ENCODE measurements around the gene CSH1.
"Not testable (repeated sequence)": the region's sequence is repeated elsewhere in the genome, so short reads cannot be mapped to it uniquely, and the experiment has no call there.

CSH1 gene

DNA sequence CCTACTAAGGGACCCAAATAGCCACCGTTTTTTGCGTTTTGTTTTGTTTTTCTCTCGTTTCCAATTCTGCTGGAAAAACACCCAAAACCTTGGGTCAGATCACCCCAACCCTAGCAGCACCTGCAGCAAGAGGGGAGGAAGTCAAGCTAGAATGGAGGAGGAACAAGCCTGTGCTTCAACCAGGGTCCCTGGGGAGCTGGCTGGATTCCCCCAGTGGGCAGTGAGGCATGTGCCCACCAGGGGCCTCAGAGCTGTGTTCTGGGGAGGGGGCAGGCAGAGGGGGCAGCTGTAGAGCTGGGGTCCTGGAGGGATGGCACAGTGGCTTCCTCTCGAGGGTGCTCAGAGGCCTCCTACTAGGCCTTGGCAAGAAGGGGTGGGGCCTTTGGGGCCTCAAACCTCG, 29.2 kb upstream of the CSH1 start:
- TF ChIP-seq, protein P1, sequence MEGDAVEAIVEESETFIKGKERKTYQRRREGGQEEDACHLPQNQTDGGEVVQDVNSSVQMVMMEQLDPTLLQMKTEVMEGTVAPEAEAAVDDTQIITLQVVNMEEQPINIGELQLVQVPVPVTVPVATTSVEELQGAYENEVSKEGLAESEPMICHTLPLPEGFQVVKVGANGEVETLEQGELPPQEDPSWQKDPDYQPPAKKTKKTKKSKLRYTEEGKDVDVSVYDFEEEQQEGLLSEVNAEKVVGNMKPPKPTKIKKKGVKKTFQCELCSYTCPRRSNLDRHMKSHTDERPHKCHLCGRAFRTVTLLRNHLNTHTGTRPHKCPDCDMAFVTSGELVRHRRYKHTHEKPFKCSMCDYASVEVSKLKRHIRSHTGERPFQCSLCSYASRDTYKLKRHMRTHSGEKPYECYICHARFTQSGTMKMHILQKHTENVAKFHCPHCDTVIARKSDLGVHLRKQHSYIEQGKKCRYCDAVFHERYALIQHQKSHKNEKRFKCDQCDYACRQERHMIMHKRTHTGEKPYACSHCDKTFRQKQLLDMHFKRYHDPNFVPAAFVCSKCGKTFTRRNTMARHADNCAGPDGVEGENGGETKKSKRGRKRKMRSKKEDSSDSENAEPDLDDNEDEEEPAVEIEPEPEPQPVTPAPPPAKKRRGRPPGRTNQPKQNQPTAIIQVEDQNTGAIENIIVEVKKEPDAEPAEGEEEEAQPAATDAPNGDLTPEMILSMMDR (IDR thresholded peaks at IDR 0.05; ENCODE audit: control extremely low read depth, extremely low read depth, low read depth, missing control alignments), result no peak
- CTCF ChIA-PET, result interaction anchor here (0.6 to 4.3 kb wide), 7 partner anchors 14 to 246 kb away, joined by 3 to 33 read pairs (median 5); partner anchors contain the start of gene CSHL1
- no peak for DNase-seq (ENCODE audit: extremely low spot score)
- POLR2A ChIA-PET, result interaction anchor here (0.6 kb wide), 1 partner anchor 11 kb away, joined by 4 read pairs; no protein-coding TSS in a partner anchor

DNA sequence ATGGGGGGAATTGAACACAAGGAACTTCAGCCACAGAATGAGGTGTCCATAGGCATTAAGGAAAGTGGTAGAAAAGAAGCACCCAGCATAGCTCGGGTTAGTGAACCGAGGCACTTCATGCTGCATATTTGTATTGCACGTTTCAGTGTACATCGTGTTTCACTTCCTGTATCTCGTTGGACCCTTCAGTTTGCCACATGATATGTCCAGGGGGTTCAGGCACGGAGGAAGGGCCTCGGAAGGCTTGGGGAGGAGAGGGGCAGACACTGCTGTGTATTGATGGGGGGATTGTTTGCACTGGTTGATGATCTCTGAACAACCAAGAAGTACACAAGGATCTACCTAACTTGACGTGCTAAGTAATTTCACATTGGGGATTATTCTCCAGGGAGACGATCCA, 26.0 kb upstream of the CSH1 start:
- not testable (repeated sequence) for DNase-seq (ENCODE audit: extremely low spot score)
- ChIA-PET POLR2A (interaction anchor here (1.2 kb wide), 1 partner anchor 24 kb away, joined by 5 read pairs; no protein-coding TSS in a partner anchor), CTCF (interaction anchor here (0.6 to 12.9 kb wide), 4 partner anchors 17 to 211 kb away, joined by 3 to 207 read pairs (median 4); no protein-coding TSS in a partner anchor)

- POLR2A ChIA-PET, result not testable (repeated sequence)
- CTCF ChIA-PET, result interaction anchor here (0.7 to 12.9 kb wide), 11 partner anchors 9 to 357 kb away, joined by 3 to 207 read pairs (median 15); partner anchors contain the start of genes CD79B, CSHL1 and ERN1
These were observed 24.4 kb upstream of the CSH1 start for GRCh38 chr17:63920779-63921178.

GRCh38 chr17:63920050-63920449, 23.7 kb upstream of the CSH1 start:
- DNase-seq (ENCODE audit: extremely low spot score), result not testable (repeated sequence)
- ChIA-PET CTCF (interaction anchor here (0.7 to 12.9 kb wide), 47 partner anchors 9 to 357 kb away, joined by 3 to 207 read pairs (median 5); partner anchors contain the start of genes CD79B, CSHL1, ERN1 and ICAM2), POLR2A (interaction anchor here (0.7 to 1.3 kb wide), 2 partner anchors 26 to 596 kb away, joined by 7 to 11 read pairs; no protein-coding TSS in a partner anchor)

More at GRCh38 chr17:63920779-63921178, 24.4 kb upstream of the CSH1 start:
- DNase-seq (ENCODE audit: extremely low spot score), result peak; percentile 21

GRCh38 chr17:63919311-63919723, 22.9 kb upstream of the CSH1 start:
- POLR2A ChIA-PET, result interaction anchor here (0.7 to 1.3 kb wide), 2 partner anchors 27 to 597 kb away, joined by 7 to 11 read pairs; no protein-coding TSS in a partner anchor
- TF ChIP-seq, protein P1 (IDR thresholded peaks at IDR 0.05; ENCODE audit: control extremely low read depth, extremely low read depth, low read depth, missing control alignments), result peak; percentile 89
- CTCF ChIA-PET, result interaction anchor here (0.8 to 12.9 kb wide), 55 partner anchors 8 to 680 kb away, joined by 3 to 207 read pairs (median 5); partner anchors contain the start of genes CD79B, CSHL1, ERN1 and ICAM2
- DNase-seq (ENCODE audit: extremely low spot score), result peak; percentile 85

DNA sequence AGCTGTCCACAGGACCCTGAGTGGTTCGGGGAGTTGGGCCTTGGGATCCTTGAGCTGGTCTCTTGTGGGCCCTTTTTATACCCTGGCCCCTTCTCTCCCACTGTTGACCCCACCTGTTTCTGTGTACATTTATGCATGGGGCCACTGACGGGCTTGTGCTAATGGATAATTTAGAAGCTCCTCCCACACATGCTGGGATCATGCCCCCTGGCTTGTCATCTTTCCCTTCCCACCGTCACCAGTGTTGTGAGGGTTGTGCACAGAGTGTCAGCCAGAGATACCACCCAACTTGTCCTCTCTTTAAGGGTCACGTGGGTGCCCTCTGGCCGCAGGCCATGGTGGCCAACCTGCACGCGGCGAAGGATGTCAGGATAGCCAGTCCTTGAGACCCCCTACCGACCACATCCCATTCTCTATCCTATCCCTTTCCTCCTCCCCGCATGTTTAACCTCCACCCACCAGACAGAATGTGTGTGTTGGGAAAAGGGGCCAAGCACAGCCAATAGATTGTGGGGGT, 22.5 kb upstream of the CSH1 start, which contains the start of gene GH1:
Gene GH1, minus strand, starts transcription at position 51 of the 517 bp plus-strand sequence. CDS start 63 bp downstream, outside the sequence.
- POLR2A ChIA-PET, result interaction anchor here (1.3 kb wide), 1 partner anchor 28 kb away, joined by 11 read pairs; no protein-coding TSS in a partner anchor
- DNase-seq (ENCODE audit: extremely low spot score), result not testable (repeated sequence)
- CTCF ChIA-PET, result interaction anchor here (0.8 to 12.9 kb wide), 55 partner anchors 8 to 680 kb away, joined by 3 to 207 read pairs (median 5); partner anchors contain the start of genes CD79B, CSHL1, ERN1 and ICAM2

DNA sequence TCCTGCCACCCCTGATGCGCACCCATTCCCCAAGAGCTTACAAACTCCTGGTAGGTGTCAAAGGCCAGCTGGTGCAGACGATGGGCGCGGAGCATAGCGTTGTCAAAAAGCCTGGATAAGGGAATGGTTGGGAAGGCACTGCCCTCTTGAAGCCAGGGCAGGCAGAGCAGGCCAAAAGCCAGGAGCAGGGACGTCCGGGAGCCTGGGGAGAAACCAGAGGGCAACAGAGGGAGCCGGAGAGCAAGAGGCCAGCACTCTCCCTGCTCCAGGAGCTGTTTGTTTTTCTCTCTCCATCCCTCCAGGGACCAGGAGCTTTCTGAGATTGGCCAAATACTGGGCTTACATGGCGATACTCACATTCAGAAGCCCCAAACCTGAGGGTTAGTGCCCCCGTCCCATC, 21.9 kb upstream of the CSH1 start:
- CTCF ChIA-PET, result interaction anchor here (0.8 to 12.9 kb wide), 22 partner anchors 12 to 681 kb away, joined by 3 to 207 read pairs (median 12); partner anchors contain the start of genes CD79B and ERN1
- DNase-seq (ENCODE audit: extremely low spot score), result no peak
- POLR2A ChIA-PET, result no interaction called here
- TF ChIP-seq, protein P1 (IDR thresholded peaks at IDR 0.05; ENCODE audit: control extremely low read depth, extremely low read depth, low read depth, missing control alignments), result no peak

GRCh38 chr17:63917646-63918045, 21.3 kb upstream of the CSH1 start:
- DNase-seq (ENCODE audit: extremely low spot score), result no peak
- POLR2A ChIA-PET, result no interaction called here
- TF ChIP-seq, protein P1 (IDR thresholded peaks at IDR 0.05; ENCODE audit: control extremely low read depth, extremely low read depth, low read depth, missing control alignments), result no peak
- CTCF ChIA-PET, result interaction anchor here (1.1 to 12.9 kb wide), 14 partner anchors 13 to 353 kb away, joined by 3 to 207 read pairs (median 20); partner anchors contain the start of genes CD79B and ERN1

GRCh38 chr17:63917206-63917605, 20.8 kb upstream of the CSH1 start:
- CTCF ChIA-PET, result interaction anchor here (2.7 to 12.9 kb wide), 7 partner anchors 14 to 111 kb away, joined by 18 to 207 read pairs (median 74); partner anchors contain the start of gene CD79B
- DNase-seq (ENCODE audit: extremely low spot score); POLR2A ChIA-PET: not testable (repeated sequence)
